Measurements from ENCODE around the gene POLE2. TPM values are rescaled to one million over a fixed set of nuclear protein-coding genes. Genes with fewer than 3 reads are reported as not detected.
"Not testable (repeated sequence)": the region's sequence is repeated elsewhere in the genome, so short reads cannot be mapped to it uniquely, and the experiment has no call there.

POLE2 gene
- total RNA-seq: 8.3 to 9.3 TPM (median 8.5 TPM) in 3 replicates

DNA sequence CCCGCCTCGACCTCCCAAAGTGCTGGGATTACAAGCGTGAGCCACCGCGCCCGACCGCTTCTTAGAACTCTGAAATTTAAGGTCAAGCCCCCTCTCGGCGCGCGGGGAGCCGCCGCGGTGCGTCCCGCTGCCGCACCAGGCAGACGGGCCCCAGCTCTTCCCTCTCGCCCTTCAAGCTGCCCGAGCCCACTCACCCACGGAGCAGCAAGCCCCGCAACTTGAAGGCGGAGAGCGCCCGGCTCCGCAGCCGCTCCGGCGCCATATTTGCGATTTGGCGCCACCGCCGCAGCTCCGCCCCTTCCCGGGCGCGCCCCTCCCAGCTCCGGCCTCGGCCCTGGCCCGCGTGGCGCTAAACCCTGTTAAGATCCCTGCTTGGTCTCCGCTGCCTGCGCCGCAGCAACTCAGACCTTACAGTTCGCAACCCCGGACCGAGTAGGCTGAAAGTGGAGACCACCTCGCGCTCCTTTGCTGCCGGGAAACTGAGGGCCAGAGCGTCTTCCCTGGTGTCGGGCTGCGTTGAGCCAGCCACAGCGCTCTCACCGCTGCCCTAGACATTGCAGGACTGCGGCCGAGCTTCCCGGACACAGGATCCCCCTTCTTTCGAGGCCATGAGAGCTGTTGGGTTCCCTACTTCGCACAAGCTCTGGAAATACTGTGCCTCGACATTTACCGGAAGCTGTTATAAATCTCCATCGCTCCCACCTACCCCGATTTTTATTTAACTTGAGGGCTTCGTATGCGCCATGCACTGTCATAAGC, at the start of gene POLE2:
TSS of gene POLE2 (minus strand) at position 273 of the 759 bp plus-strand sequence. CDS start at position 262, 11 bp downstream.
- peaks cover 23% of the 10 kb centered on the region for H3K4me1 Mint-ChIP-seq
- H3K4me3 Mint-ChIP-seq: peak within 1 kb of the TSS; percentile 81
- TF ChIP-seq, protein P1, sequence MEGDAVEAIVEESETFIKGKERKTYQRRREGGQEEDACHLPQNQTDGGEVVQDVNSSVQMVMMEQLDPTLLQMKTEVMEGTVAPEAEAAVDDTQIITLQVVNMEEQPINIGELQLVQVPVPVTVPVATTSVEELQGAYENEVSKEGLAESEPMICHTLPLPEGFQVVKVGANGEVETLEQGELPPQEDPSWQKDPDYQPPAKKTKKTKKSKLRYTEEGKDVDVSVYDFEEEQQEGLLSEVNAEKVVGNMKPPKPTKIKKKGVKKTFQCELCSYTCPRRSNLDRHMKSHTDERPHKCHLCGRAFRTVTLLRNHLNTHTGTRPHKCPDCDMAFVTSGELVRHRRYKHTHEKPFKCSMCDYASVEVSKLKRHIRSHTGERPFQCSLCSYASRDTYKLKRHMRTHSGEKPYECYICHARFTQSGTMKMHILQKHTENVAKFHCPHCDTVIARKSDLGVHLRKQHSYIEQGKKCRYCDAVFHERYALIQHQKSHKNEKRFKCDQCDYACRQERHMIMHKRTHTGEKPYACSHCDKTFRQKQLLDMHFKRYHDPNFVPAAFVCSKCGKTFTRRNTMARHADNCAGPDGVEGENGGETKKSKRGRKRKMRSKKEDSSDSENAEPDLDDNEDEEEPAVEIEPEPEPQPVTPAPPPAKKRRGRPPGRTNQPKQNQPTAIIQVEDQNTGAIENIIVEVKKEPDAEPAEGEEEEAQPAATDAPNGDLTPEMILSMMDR (IDR thresholded peaks at IDR 0.05; ENCODE audit: unreplicated experiment): no peak

DNA sequence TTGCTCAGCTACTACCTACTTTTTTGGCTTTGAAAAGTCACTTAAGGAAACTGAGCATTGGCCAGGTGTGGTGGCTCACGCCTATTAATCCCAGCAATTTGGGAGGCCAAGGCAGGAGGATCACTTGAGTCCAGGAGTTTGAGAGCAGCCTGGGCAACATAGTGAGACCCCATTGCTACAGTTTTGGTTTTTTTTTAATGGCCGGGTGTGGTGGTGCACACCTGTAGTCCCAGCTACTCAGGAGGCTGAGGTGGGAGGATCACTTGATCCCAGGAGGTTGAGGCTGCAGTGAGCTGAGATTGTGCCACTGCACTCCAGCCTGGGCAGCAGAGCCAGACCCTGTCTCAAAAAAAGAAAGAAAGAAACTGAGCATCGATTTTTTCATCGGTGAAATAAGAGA, 47.7 kb upstream of the POLE2 start:
- not testable (repeated sequence) for H3K27ac Mint-ChIP-seq; H3K4me3 Mint-ChIP-seq; H3K4me1 Mint-ChIP-seq; DNase-seq (ENCODE audit: low spot score in 2 of 2, unreplicated experiment in 2 of 2); H3K9me3 Mint-ChIP-seq; H3K36me3 Mint-ChIP-seq; H3K27me3 Mint-ChIP-seq (ENCODE audit: low read depth)

More for the DNA sequence above, at the start of gene POLE2:
- DNase-seq (ENCODE audit: low spot score in 2 of 2, unreplicated experiment in 2 of 2): peak; percentile 47 to 83
- no peaks in the 10 kb centered on the region for H3K9me3 Mint-ChIP-seq
- no peaks in the 10 kb centered on the region for H3K36me3 Mint-ChIP-seq
- no peaks in the 10 kb centered on the region for H3K27me3 Mint-ChIP-seq (ENCODE audit: low read depth)
- H3K27ac Mint-ChIP-seq: peak within 1 kb of the TSS; percentile 93

- Mint-ChIP-seq H3K4me3 (no peak overlapping the region), H3K27ac (no peak overlapping the region), H3K4me1 (peaks cover 4% of the 10 kb centered on the region), H3K27me3 (ENCODE audit: low read depth) (no peaks in the 10 kb centered on the region), H3K9me3 (no peaks in the 10 kb centered on the region), H3K36me3 (peaks cover 4% of the 10 kb centered on the region)
- no peak for DNase-seq (ENCODE audit: low spot score in 2 of 2, unreplicated experiment in 2 of 2)
- TF ChIP-seq, protein P1 (IDR thresholded peaks at IDR 0.05; ENCODE audit: unreplicated experiment): no peak
Observed at GRCh38 chr14:49733836-49734235, 45.8 kb upstream of the POLE2 start.

DNA sequence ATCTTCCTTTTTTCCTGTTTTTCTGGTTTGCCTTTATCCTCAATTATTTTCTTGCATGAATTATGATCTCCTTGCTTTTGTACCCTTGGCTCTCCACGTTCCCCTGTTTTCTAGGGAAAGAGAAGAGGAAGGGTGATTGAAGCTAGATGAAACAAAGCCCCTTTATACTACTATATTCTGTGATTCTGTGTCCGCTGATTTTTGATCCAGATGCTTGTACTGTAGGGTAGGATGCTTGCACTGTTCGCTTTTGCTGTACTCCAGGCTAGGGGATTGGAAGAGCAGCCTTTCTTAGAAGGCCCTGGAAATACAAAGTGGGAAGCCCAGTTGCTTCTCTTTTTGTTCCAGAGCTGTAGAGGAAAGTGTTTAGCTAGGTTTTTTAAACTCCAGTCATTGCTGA, 44.9 kb upstream of the POLE2 start:
- H3K27me3 Mint-ChIP-seq (ENCODE audit: low read depth): no peaks in the 10 kb centered on the region
- no peak overlapping the region for H3K27ac Mint-ChIP-seq
- no peaks in the 10 kb centered on the region for H3K9me3 Mint-ChIP-seq
- no peak overlapping the region for H3K4me3 Mint-ChIP-seq
- DNase-seq (ENCODE audit: low spot score in 2 of 2, unreplicated experiment in 2 of 2): no peak
- TF ChIP-seq, protein P1 (IDR thresholded peaks at IDR 0.05; ENCODE audit: unreplicated experiment): no peak
- peaks cover 4% of the 10 kb centered on the region for H3K4me1 Mint-ChIP-seq
- H3K36me3 Mint-ChIP-seq: peaks cover 4% of the 10 kb centered on the region

DNA sequence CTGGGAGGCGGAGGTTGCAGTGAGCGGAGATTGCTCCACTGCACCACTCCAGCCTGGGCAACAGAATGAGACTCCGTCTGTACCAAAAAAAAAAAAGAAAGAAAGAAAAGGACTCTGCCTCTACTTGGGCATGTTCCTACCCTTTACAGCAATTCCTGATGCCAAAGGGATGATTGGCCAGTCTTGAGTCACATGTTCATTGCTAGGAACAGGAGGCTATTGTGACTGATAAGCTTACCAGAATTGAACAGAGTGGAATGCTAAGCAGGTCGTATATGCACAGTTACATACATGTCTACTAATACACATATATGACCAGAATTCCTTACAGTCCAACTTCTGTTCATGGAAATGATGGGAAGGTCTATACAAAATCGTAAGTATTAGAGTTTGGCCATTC, 39.2 kb upstream of the POLE2 start:
- Mint-ChIP-seq H3K9me3 (no peaks in the 10 kb centered on the region), H3K27ac (no peak overlapping the region), H3K36me3 (peaks cover 8% of the 10 kb centered on the region), H3K27me3 (ENCODE audit: low read depth) (no peaks in the 10 kb centered on the region), H3K4me1 (no peaks in the 10 kb centered on the region), H3K4me3 (no peak overlapping the region)
- no peak for DNase-seq (ENCODE audit: low spot score in 2 of 2, unreplicated experiment in 2 of 2)
- TF ChIP-seq, protein P1 (IDR thresholded peaks at IDR 0.05; ENCODE audit: unreplicated experiment): no peak

GRCh38 chr14:49721733-49722435, 33.9 kb upstream of the POLE2 start:
- H3K4me1 Mint-ChIP-seq; DNase-seq (ENCODE audit: low spot score in 2 of 2, unreplicated experiment in 2 of 2); H3K27ac Mint-ChIP-seq; H3K27me3 Mint-ChIP-seq (ENCODE audit: low read depth); H3K4me3 Mint-ChIP-seq: not testable (repeated sequence)
- peaks cover 20% of the 10 kb centered on the region for H3K9me3 Mint-ChIP-seq
- peaks cover 33% of the 10 kb centered on the region for H3K36me3 Mint-ChIP-seq

Data from mesothelial cell of epicardium (in vitro differentiated cells).